T47D (cell line): ENCODE data around the gene UBE2G2.

Experiments
- DNase-seq, 2 experiments: peaks; one replicate each; pipeline versions ENCODE4 v3.0.0 to v3.0.0-alpha.2; 2011 to 2012; ENCODE audit warnings: low read depth in 1 of 2, low spot score in 1 of 2
- JUND ChIP-seq: IDR thresholded peaks from 2 replicates; pipeline ENCODE4 v1.6.1; 2012; ENCODE audit warnings: low read depth
- in situ Hi-C: cut with HindIII; loops from 2 replicates; pipeline ENCODE4 v1.10.0; 2016; ENCODE audit warnings: low sequenced_read_pairs, low pct_unique_long_range_greater_than_20kb

Gene UBE2G2

GRCh38 chr21:44720170-44720569 lies 81.5 kb downstream of the UBE2G2 start:
- in situ Hi-C loops: no loop called here
- no peak for TF ChIP-seq JUND
- DNase-seq: no peak
